MM.1S (cell line): ENCODE results near the gene IL7R.
"Not testable (repeated sequence)": the region's sequence is repeated elsewhere in the genome, so short reads cannot be mapped to it uniquely, and the experiment has no call there.

Experiments
- DNase-seq: peaks from one replicate; pipeline ENCODE4 v3.0.0-alpha.2; 2015
- H2AFZ ChIP-seq: fragments of 300-600 bp; sonication (generic); 2 replicates; pipeline ENCODE4 v1.6.0; 2016; ENCODE audit warnings: antibody characterized with exemption, low read length
- H3F3A ChIP-seq: fragments of 300-600 bp; sonication (generic); 2 replicates; pipeline ENCODE4 v1.6.1; 2016; ENCODE audit warnings: mild to moderate bottlenecking, antibody characterized with exemption, low read length, moderate library complexity, mixed read lengths; ENCODE audit not compliant: insufficient read depth
- H3K27ac ChIP-seq: fragments of 300-600 bp; sonication (generic); 2 replicates; pipeline ENCODE4 v1.5.1; 2016; ENCODE audit warnings: mild to moderate bottlenecking, low read length
- H3K27me3 ChIP-seq: fragments of 300-600 bp; sonication (generic); replicated peaks from 2 replicates; pipeline ENCODE4 v1.6.0; 2016; ENCODE audit warnings: low read length; ENCODE audit not compliant: insufficient read depth
- H3K36me3 ChIP-seq: fragments of 300-600 bp; sonication (generic); replicated peaks from 2 replicates; pipeline ENCODE4 v1.6.1; 2016; ENCODE audit warnings: mild to moderate bottlenecking, low read length, mixed read lengths; ENCODE audit not compliant: insufficient read depth
- H3K4me1 ChIP-seq: fragments of 300-600 bp; sonication (generic); 2 replicates; pipeline ENCODE4 v1.6.1; 2016; ENCODE audit warnings: low read length, mixed read lengths
- H3K4me2 ChIP-seq: fragments of 300-600 bp; sonication (generic); 2 replicates; pipeline ENCODE4 v1.6.0; 2016; ENCODE audit warnings: low read depth, low read length
- H3K4me3 ChIP-seq: fragments of 300-600 bp; sonication (generic); 2 replicates; pipeline ENCODE4 v1.5.1; 2016; ENCODE audit warnings: low read length, mixed read lengths
- H3K79me2 ChIP-seq: fragments of 300-600 bp; sonication (generic); 2 replicates; pipeline ENCODE4 v1.6.1; 2016; ENCODE audit warnings: mixed run types, low read length, mixed read lengths
- H3K9ac ChIP-seq: fragments of 300-600 bp; sonication (generic); 2 replicates; pipeline ENCODE4 v1.6.1; 2016; ENCODE audit warnings: low read length, mixed read lengths
- H3K9me2 ChIP-seq: fragments of 300-600 bp; sonication (generic); replicated peaks from 2 replicates; pipeline ENCODE4 v1.6.1; 2016; ENCODE audit warnings: mild to moderate bottlenecking, low read length, mixed read lengths; ENCODE audit not compliant: insufficient read depth
- H3K9me3 ChIP-seq: fragments of 300-600 bp; sonication (generic); replicated peaks from 2 replicates; pipeline ENCODE4 v1.6.1; 2016; ENCODE audit warnings: mild to moderate bottlenecking, low read length, mixed read lengths; ENCODE audit not compliant: insufficient read depth
- H4K20me1 ChIP-seq: fragments of 300-600 bp; sonication (generic); 2 replicates; pipeline ENCODE4 v1.6.1; 2016; ENCODE audit warnings: mild to moderate bottlenecking, low read length, moderate library complexity, mixed read lengths; ENCODE audit not compliant: insufficient read depth
- CTCF ChIP-seq: fragments of 300-600 bp; sonication (generic); IDR thresholded peaks from 2 replicates; pipeline ENCODE4 v1.5.1; 2016; ENCODE audit warnings: antibody characterized with exemption, low read length, mixed read lengths
- EZH2 ChIP-seq: fragments of 300-600 bp; sonication (generic); optimal IDR thresholded peaks from 2 replicates; pipeline ENCODE3; 2017; ENCODE audit warnings: low read depth, mild to moderate bottlenecking, antibody characterized with exemption, low read length, mixed read lengths
- EZH2phosphoT487 ChIP-seq: fragments of 300-600 bp; sonication (generic); IDR thresholded peaks from 2 replicates; pipeline ENCODE4 v1.6.1; 2018; ENCODE audit warnings: antibody characterized with exemption, low read length

Gene IL7R

DNA sequence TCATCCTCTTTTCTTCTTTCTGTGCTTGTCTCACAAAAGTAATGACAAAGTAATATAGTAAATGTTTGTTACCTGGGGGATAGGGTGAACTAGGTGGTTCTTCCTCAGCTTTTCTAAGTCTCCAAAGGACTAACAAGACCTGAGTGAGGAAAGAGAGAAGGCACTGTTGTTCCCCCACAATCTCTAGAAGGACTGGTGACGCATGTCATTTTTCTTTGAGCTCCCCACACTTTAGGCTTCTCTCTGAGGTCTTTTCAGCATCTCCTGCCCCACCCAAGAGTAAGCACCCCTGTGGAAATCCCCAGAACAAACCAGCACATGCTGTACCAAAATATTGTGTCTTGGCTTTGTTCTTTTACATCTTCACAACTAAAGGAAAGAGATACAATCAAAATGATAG is 2.4 kb upstream of the IL7R start:
- Histone ChIP-seq H3K79me2 (no peaks in the 10 kb centered on the region), H3K9me3 (no peaks in the 10 kb centered on the region), H3K4me2 (no peak overlapping the region), H3K36me3 (no peaks in the 10 kb centered on the region), H3K27me3 (no peaks in the 10 kb centered on the region), H3K9me2 (no peaks in the 10 kb centered on the region), H3K27ac (no peak overlapping the region), H2AFZ (no peak overlapping the region), H3F3A (no peaks in the 10 kb centered on the region), H3K4me1 (peaks cover 12% of the 10 kb centered on the region), H4K20me1 (no peaks in the 10 kb centered on the region), H3K9ac (no peak overlapping the region), H3K4me3 (no peak overlapping the region)
- DNase-seq, result no peak
- no peak for TF ChIP-seq EZH2
- no peak for TF ChIP-seq EZH2phosphoT487
- TF ChIP-seq CTCF, result no peak

DNA sequence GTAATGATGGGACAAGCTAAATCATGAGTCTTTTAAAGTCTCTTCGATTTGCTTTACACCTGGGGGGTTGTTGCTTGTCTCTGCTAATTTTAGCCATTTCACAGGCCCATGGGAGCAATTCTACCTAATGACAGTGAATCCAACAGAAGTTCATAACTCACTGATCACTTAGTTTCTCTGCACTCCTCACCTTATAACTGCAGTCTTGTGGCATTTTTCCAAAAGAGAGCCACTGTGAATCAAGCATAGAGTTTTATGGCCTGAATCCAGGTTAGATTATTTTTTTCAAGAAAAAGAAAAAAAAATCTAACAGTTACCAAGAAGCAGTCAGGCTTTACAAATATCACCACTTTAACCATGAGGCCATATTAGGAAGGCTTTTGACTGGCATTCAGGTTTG is 1.5 kb upstream of the IL7R start:
- Histone ChIP-seq H4K20me1 (no peaks in the 10 kb centered on the region), H2AFZ (no peak overlapping the region), H3K79me2 (no peaks in the 10 kb centered on the region), H3K4me3 (no peak overlapping the region), H3K9me2 (no peaks in the 10 kb centered on the region), H3K9me3 (no peaks in the 10 kb centered on the region), H3K27me3 (no peaks in the 10 kb centered on the region), H3F3A (no peaks in the 10 kb centered on the region), H3K4me1 (peaks cover 12% of the 10 kb centered on the region), H3K27ac (no peak overlapping the region), H3K36me3 (no peaks in the 10 kb centered on the region), H3K9ac (no peak overlapping the region), H3K4me2 (no peak overlapping the region)
- DNase-seq, result no peak
- TF ChIP-seq EZH2 (no peak), EZH2phosphoT487 (no peak), CTCF (no peak)

DNA sequence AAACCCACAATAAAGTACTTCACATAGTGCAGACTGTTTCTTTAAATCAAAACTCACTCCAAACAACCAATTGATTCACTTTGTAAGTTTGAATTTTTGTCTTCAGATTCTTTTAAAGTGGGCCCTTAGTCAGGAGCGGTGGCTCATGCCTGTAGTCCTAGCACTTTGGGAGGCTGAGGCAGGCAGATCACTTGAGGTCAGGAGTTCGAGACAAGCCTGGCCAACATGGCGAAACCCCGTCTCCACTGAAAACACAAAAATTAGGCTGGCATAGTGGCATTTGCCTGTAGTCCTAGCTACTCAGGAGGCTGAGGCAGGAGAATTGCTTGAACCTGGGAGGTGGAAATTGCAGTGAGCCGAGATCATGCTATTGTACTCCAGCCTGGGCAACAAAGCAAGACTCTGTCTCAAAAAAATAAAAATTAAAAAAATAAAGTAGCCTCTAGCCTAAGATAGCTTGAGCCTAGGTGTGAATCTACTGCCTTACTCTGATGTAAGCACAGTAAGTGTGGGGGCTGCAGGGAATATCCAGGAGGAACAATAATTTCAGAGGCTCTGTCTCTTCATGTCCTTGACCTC is 416 bp upstream of the IL7R start:
- not testable (repeated sequence) for H3K4me3 ChIP-seq, H3F3A ChIP-seq, H3K9me3 ChIP-seq, DNase-seq, H3K4me2 ChIP-seq, H3K27me3 ChIP-seq, H3K36me3 ChIP-seq, H3K9me2 ChIP-seq, H2AFZ ChIP-seq, H3K27ac ChIP-seq, H3K79me2 ChIP-seq, H3K9ac ChIP-seq, H4K20me1 ChIP-seq
- H3K4me1 ChIP-seq, result peaks cover 12% of the 10 kb centered on the region

- H3K4me2 ChIP-seq, result no peak overlapping the region
- H3K9me2 ChIP-seq, result no peaks in the 10 kb centered on the region
- no peak overlapping the region for H3K4me3 ChIP-seq
- no peaks in the 10 kb centered on the region for H4K20me1 ChIP-seq
- DNase-seq, result no peak
- H3K9ac ChIP-seq, result no peak overlapping the region
- no peaks in the 10 kb centered on the region for H3K9me3 ChIP-seq
- no peak overlapping the region for H2AFZ ChIP-seq
- H3K4me1 ChIP-seq, result peaks cover 4% of the 10 kb centered on the region; the same call in 1 of the 2 replicates
- H3K79me2 ChIP-seq, result no peaks in the 10 kb centered on the region
- H3K27me3 ChIP-seq, result no peaks in the 10 kb centered on the region
- H3F3A ChIP-seq, result no peaks in the 10 kb centered on the region
- TF ChIP-seq EZH2phosphoT487 (no peak), EZH2 (no peak), CTCF (no peak)
- H3K27ac ChIP-seq, result no peak overlapping the region
- no peaks in the 10 kb centered on the region for H3K36me3 ChIP-seq
These were observed 1.0 kb downstream of the IL7R start for GRCh38 chr5:35857606-35858205.
